Bronchial epithelial cell (primary cell): Measurements from ENCODE around the gene TGM3. TPM values are rescaled to one million over a fixed set of nuclear protein-coding genes. Genes with fewer than 3 reads are reported as not detected.

Source experiments
- DNase-seq: peaks from one replicate; pipeline ENCODE4 v3.0.0-alpha.2; 2010; ENCODE audit warnings: low read depth
- FAIRE-seq: peaks from 2 replicates; lab custom pipeline; 2011; peaks lifted over from hg19 to GRCh38; lab: Jason Lieb, UNC
- H3K27me3 ChIP-seq: 2 replicates; pipeline ENCODE4 v1.5.1; 2011; ENCODE audit warnings: low read length; ENCODE audit not compliant: control insufficient read depth, insufficient read depth
- H3K36me3 ChIP-seq: 2 replicates; pipeline ENCODE4 v1.5.1; 2011; ENCODE audit warnings: low read length; ENCODE audit not compliant: control insufficient read depth, insufficient read depth
- H3K4me3 ChIP-seq: 2 replicates; pipeline ENCODE4 v1.5.1; 2011; ENCODE audit warnings: mild to moderate bottlenecking, low read depth, low read length, control low read depth
- CTCF ChIP-seq: IDR thresholded peaks from 2 replicates; pipeline ENCODE4 v1.5.1; 2011; ENCODE audit warnings: mild to moderate bottlenecking, moderate library complexity, low read length, control low read depth, inconsistent platforms; ENCODE audit not compliant: insufficient read depth, severe bottlenecking
- total RNA-seq: library from RNA; depleted of rRNA; stranded (reverse); fragments of >200 nt; gene quantifications from 2 replicates; pipeline ENCODE4 v1.2.1, GENCODE V29; 2014

Gene TGM3
- total RNA-seq, 1 donor from 2014 or later = 11.8 TPM

- no peak for TF ChIP-seq CTCF
- DNase-seq (peak; percentile 28), FAIRE-seq (no peak)
- Histone ChIP-seq H3K27me3 (peaks cover 4% of the 10 kb centered on the region), H3K4me3 (no peak overlapping the region), H3K36me3 (no peaks in the 10 kb centered on the region)
These were observed 3.5 kb downstream of the TGM3 start for GRCh38 chr20:2299301-2299700.

- H3K36me3 ChIP-seq = no peaks in the 10 kb centered on the region
- H3K4me3 ChIP-seq = no peak overlapping the region
- peaks cover 4% of the 10 kb centered on the region for H3K27me3 ChIP-seq
- DNase-seq = no peak
- no peak for TF ChIP-seq CTCF
- no peak for FAIRE-seq
These were observed 4.2 kb downstream of the TGM3 start for GRCh38 chr20:2300002-2300401.

GRCh38 chr20:2300420-2300819, 4.6 kb downstream of the TGM3 start:
- Histone ChIP-seq H3K36me3 (no peaks in the 10 kb centered on the region), H3K4me3 (no peak overlapping the region), H3K27me3 (peaks cover 6% of the 10 kb centered on the region)
- no peak for TF ChIP-seq CTCF
- DNase-seq (no peak), FAIRE-seq (no peak)

GRCh38 chr20:2301164-2301622, 5.4 kb downstream of the TGM3 start:
- no peak for TF ChIP-seq CTCF
- Histone ChIP-seq H3K36me3 (no peaks in the 10 kb centered on the region), H3K4me3 (no peak overlapping the region), H3K27me3 (peaks cover 7% of the 10 kb centered on the region)
- FAIRE-seq (no peak), DNase-seq (no peak)

DNA sequence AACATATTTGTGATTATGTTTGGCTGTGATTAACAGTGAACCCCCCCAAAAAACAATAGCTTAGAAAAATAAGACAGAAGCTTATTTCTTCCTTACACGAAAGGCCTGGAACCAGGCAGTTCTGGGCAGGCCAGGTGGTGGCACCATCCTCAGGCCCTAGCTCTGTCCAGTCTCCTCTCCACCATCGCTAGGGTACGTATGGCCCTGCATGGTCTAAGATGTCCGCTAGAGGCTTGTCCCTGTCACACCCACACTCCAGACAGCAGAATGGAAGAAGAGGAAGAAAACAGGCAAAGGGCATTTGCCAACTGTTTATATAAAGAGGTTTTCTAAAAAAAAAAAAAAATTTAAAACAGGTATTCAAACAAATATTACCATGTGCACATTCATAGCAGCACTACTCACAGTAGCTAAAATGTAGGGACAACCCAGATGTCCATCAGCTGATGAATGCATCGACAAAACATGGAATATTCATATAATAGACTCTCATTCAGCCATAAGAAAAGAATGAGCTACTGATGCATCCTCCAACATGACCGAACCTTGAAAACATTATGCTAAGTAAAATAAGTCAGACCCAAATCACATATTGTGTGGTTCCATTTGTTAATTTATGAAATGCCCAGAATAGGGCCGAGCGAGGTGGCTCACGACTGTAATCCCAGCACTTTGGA, 6.7 kb downstream of the TGM3 start:
- Histone ChIP-seq H3K4me3 (no peak overlapping the region), H3K36me3 (no peaks in the 10 kb centered on the region), H3K27me3 (peaks cover 7% of the 10 kb centered on the region)
- DNase-seq (no peak), FAIRE-seq (no peak)
- no peak for TF ChIP-seq CTCF

- H3K27me3 ChIP-seq = peaks cover 7% of the 10 kb centered on the region
- FAIRE-seq (peak; percentile 95), DNase-seq (no peak)
- no peak for TF ChIP-seq CTCF
- H3K4me3 ChIP-seq = no peak overlapping the region
- no peaks in the 10 kb centered on the region for H3K36me3 ChIP-seq
These were observed 7.9 kb downstream of the TGM3 start for GRCh38 chr20:2303673-2304072.
